ENCODE results near the gene GUCY2C.

Gene GUCY2C

DNA sequence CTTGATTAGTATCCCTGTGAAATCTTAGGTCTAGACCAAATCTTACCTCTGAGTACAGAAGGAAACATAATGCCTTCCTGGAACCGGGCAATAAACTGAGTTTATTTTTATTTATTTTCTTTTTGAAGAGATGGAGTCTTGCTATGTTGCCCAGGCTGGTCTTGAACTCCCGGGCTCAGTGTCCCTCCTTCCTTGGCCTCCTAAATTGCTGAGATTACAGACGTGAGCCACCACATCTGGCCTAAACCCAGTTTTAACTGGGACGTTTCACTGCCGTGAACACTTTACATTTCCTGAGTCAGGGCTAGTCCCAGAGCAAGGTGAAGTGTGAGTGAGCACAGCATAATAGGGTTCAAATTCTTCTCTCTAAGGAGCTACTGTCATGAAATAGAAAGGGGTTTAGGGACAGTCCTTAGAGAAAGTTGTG, 671 bp downstream of the GUCY2C start:
- DNase-seq (ENCODE audit: low read depth in 1 of 2, low spot score in 1 of 2): no peak
- H3K27me3 ChIP-seq (ENCODE audit: insufficient read depth, poor library complexity, severe bottlenecking): no peaks in the 10 kb centered on the region
- TF ChIP-seq, protein P1, sequence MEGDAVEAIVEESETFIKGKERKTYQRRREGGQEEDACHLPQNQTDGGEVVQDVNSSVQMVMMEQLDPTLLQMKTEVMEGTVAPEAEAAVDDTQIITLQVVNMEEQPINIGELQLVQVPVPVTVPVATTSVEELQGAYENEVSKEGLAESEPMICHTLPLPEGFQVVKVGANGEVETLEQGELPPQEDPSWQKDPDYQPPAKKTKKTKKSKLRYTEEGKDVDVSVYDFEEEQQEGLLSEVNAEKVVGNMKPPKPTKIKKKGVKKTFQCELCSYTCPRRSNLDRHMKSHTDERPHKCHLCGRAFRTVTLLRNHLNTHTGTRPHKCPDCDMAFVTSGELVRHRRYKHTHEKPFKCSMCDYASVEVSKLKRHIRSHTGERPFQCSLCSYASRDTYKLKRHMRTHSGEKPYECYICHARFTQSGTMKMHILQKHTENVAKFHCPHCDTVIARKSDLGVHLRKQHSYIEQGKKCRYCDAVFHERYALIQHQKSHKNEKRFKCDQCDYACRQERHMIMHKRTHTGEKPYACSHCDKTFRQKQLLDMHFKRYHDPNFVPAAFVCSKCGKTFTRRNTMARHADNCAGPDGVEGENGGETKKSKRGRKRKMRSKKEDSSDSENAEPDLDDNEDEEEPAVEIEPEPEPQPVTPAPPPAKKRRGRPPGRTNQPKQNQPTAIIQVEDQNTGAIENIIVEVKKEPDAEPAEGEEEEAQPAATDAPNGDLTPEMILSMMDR (IDR thresholded peaks at IDR 0.05; ENCODE audit: insufficient read depth, low read length): no peak
- TF ChIP-seq, protein P2, sequence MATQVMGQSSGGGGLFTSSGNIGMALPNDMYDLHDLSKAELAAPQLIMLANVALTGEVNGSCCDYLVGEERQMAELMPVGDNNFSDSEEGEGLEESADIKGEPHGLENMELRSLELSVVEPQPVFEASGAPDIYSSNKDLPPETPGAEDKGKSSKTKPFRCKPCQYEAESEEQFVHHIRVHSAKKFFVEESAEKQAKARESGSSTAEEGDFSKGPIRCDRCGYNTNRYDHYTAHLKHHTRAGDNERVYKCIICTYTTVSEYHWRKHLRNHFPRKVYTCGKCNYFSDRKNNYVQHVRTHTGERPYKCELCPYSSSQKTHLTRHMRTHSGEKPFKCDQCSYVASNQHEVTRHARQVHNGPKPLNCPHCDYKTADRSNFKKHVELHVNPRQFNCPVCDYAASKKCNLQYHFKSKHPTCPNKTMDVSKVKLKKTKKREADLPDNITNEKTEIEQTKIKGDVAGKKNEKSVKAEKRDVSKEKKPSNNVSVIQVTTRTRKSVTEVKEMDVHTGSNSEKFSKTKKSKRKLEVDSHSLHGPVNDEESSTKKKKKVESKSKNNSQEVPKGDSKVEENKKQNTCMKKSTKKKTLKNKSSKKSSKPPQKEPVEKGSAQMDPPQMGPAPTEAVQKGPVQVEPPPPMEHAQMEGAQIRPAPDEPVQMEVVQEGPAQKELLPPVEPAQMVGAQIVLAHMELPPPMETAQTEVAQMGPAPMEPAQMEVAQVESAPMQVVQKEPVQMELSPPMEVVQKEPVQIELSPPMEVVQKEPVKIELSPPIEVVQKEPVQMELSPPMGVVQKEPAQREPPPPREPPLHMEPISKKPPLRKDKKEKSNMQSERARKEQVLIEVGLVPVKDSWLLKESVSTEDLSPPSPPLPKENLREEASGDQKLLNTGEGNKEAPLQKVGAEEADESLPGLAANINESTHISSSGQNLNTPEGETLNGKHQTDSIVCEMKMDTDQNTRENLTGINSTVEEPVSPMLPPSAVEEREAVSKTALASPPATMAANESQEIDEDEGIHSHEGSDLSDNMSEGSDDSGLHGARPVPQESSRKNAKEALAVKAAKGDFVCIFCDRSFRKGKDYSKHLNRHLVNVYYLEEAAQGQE (IDR thresholded peaks at IDR 0.05; ENCODE audit: insufficient replicate concordance, low read depth): no peak
- TF ChIP-seq POLR2AphosphoS5 (IDR thresholded peaks at IDR 0.05; ENCODE audit: low read depth): no peak
- no peak for TF ChIP-seq GABPA (IDR thresholded peaks at IDR 0.05; ENCODE audit: low read depth)
- no peak for TF ChIP-seq SPI1 (IDR thresholded peaks at IDR 0.05; ENCODE audit: borderline replicate concordance, low read depth)

DNA sequence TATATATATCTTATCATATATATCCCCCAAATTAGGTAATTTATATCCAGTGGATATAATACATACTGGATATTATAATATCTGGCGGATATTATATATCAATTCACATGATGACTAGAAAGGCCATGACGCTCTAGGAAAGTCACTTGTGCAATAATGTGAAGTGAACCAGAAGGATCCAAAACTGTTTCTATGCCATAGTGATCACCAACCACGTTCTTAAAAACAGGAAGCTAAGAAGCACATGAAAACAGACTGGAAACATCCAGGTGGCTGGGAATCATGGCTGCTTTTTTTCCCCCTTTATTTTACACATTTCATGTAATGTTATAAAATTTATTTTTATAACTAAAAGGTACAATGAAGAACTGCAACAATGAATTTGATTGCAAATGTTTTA, 1.4 kb downstream of the GUCY2C start:
- no peaks in the 10 kb centered on the region for H3K27me3 ChIP-seq (ENCODE audit: insufficient read depth, poor library complexity, severe bottlenecking)
- no peak for TF ChIP-seq POLR2AphosphoS5 (IDR thresholded peaks at IDR 0.05; ENCODE audit: low read depth)
- TF ChIP-seq SPI1 (IDR thresholded peaks at IDR 0.05; ENCODE audit: borderline replicate concordance, low read depth): no peak
- TF ChIP-seq, protein P1 (IDR thresholded peaks at IDR 0.05; ENCODE audit: insufficient read depth, low read length): no peak
- TF ChIP-seq, protein P2 (IDR thresholded peaks at IDR 0.05; ENCODE audit: insufficient replicate concordance, low read depth): no peak
- TF ChIP-seq GABPA (IDR thresholded peaks at IDR 0.05; ENCODE audit: low read depth): no peak
- no peak for DNase-seq (ENCODE audit: low read depth in 1 of 2, low spot score in 1 of 2)
- no peak overlapping the region for H3K27ac ChIP-seq (replicated peaks)
- no peak overlapping the region for H3K4me3 ChIP-seq (replicated peaks; ENCODE audit: insufficient read depth, low read length)

More for the DNA sequence above, 671 bp downstream of the GUCY2C start:
- no peak overlapping the region for H3K4me3 ChIP-seq (replicated peaks; ENCODE audit: insufficient read depth, low read length)
- no peak overlapping the region for H3K27ac ChIP-seq (replicated peaks)

DNA sequence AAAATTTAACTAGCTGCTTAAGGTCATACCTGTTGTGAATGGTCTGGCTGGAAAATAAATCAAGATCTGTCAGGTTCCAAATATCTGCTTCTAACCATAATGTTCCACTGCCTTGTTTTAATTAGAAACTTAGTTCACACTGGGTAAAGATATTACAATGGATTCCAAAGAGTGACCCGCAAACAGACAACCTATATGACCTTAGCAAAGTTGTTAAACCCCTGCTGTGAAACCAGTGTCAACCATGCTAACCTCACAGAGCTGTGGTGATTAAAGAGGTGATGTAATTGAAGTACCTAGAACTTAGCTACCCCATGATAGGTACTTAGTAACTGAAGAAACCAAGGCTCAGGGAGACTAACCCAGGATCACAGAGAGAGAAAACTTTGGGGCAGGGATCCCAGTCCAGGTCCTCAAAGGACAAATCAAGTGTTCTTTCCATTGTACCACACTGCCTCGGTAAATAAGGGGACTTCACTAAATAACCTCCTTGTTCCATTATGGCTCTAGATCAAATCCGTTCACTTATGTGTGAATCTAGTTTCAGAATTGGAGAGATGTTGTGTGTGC, 2.2 kb downstream of the GUCY2C start:
- Histone ChIP-seq H3K4me3 (replicated peaks; ENCODE audit: insufficient read depth, low read length) (no peak overlapping the region), H3K27me3 (ENCODE audit: insufficient read depth, poor library complexity, severe bottlenecking) (no peaks in the 10 kb centered on the region), H3K27ac (replicated peaks) (no peak overlapping the region)
- TF ChIP-seq, protein P2 (IDR thresholded peaks at IDR 0.05; ENCODE audit: insufficient replicate concordance, low read depth): no peak
- TF ChIP-seq SPI1 (IDR thresholded peaks at IDR 0.05; ENCODE audit: borderline replicate concordance, low read depth): no peak
- TF ChIP-seq, protein P1 (IDR thresholded peaks at IDR 0.05; ENCODE audit: insufficient read depth, low read length): no peak
- TF ChIP-seq POLR2AphosphoS5 (IDR thresholded peaks at IDR 0.05; ENCODE audit: low read depth): no peak
- no peak for TF ChIP-seq GABPA (IDR thresholded peaks at IDR 0.05; ENCODE audit: low read depth)
- DNase-seq (ENCODE audit: low read depth in 1 of 2, low spot score in 1 of 2): no peak
